HepG2 (cell line): ENCODE data around the gene SAMD4B. TPM values are rescaled to one million over a fixed set of nuclear protein-coding genes. Genes with fewer than 3 reads are reported as not detected.
A peak's percentile ranks its signal among the peaks of the same experiment; 100 is the strongest.

ENCODE experiments used
- BHLHE40 ChIP-seq: IDR thresholded peaks from 2 replicates; pipeline ENCODE4 v1.6.1; 2011; ENCODE audit warnings: low read length, improper control_type of control experiment
- CC2D1A ChIP-seq: sonication (generic); formaldehyde crosslinking; IDR thresholded peaks from 2 replicates; pipeline ENCODE4 v1.8.1; 2023; ENCODE audit warnings: mild to moderate bottlenecking, missing genetic modification reagents
- CREM ChIP-seq, 2 experiments: sonication (generic) in 1 of 2; formaldehyde crosslinking in 1 of 2; IDR thresholded peaks; 2 replicates each; pipeline versions ENCODE4 v1.4.0 to v1.6.1; 2016 to 2020; ENCODE audit warnings: antibody characterized with exemption in 1 of 2, mild to moderate bottlenecking in 1 of 2, missing genetic modification reagents in 1 of 2
- FOSL2 ChIP-seq: sonication (generic); formaldehyde crosslinking; IDR thresholded peaks from 2 replicates; pipeline ENCODE4 v1.4.0; 2020; ENCODE audit warnings: missing genetic modification reagents
- FOXA1 ChIP-seq, 2 experiments: fragments of 450-650 bp in 1 of 2; sonication (generic) in 1 of 2; formaldehyde crosslinking in 1 of 2; IDR thresholded peaks; 2 replicates each; pipeline versions ENCODE4 v1.4.0 to v1.6.1; 2016 to 2020; ENCODE audit warnings: missing genetic modification reagents in 1 of 2
- FOXP1 ChIP-seq, 2 experiments: fragments of 450-650 bp in 1 of 2; IDR thresholded peaks; 2 replicates each; pipeline ENCODE4 v1.6.1; 2017 to 2018; ENCODE audit warnings: antibody characterized with exemption in 1 of 2
- PHF8 ChIP-seq: sonication (generic); formaldehyde crosslinking; IDR thresholded peaks from 2 replicates; pipeline ENCODE4 v1.5.0; 2020; ENCODE audit warnings: missing genetic modification reagents
- REXO4 ChIP-seq: sonication (generic); formaldehyde crosslinking; IDR thresholded peaks from 2 replicates; pipeline ENCODE4 v1.8.0; 2022; ENCODE audit warnings: missing genetic modification reagents, mild to moderate bottlenecking, borderline replicate concordance
- RXRA ChIP-seq: sonication (generic); formaldehyde crosslinking; IDR thresholded peaks from 2 replicates; pipeline ENCODE4 v1.5.1; 2020; ENCODE audit warnings: missing genetic modification reagents
- RXRB ChIP-seq: IDR thresholded peaks from 2 replicates; pipeline ENCODE4 v1.6.1; 2016; ENCODE audit warnings: borderline replicate concordance, missing genetic modification reagents, missing compliant biosample characterization
- TCF7 ChIP-seq: sonication (generic); IDR thresholded peaks from 2 replicates; pipeline ENCODE4 v1.6.1; 2016; ENCODE audit warnings: antibody characterized with exemption, low read depth
- ZFX ChIP-seq: sonication (generic); formaldehyde crosslinking; IDR thresholded peaks from 2 replicates; pipeline ENCODE4 v1.4.0; 2020; ENCODE audit warnings: mild to moderate bottlenecking, low read depth, missing genetic modification reagents, moderate library complexity
- ZNF333 ChIP-seq: sonication (generic); formaldehyde crosslinking; IDR thresholded peaks from 2 replicates; pipeline ENCODE4 v1.4.0; 2020; ENCODE audit warnings: mild to moderate bottlenecking, missing genetic modification reagents, borderline replicate concordance
- ZNF558 ChIP-seq: sonication (generic); formaldehyde crosslinking; IDR thresholded peaks from 2 replicates; pipeline ENCODE4 v1.9.0; 2022; ENCODE audit warnings: mild to moderate bottlenecking, missing genetic modification reagents, borderline replicate concordance
- ZNF776 ChIP-seq: sonication (generic); formaldehyde crosslinking; IDR thresholded peaks from 2 replicates; pipeline ENCODE4 v1.4.0; 2020; ENCODE audit warnings: mild to moderate bottlenecking, missing genetic modification reagents
- ZUFSP ChIP-seq: sonication (generic); formaldehyde crosslinking; IDR thresholded peaks from 2 replicates; pipeline ENCODE4 v1.9.0; 2021; ENCODE audit warnings: missing genetic modification reagents, mild to moderate bottlenecking, borderline replicate concordance
- polyA plus RNA-seq, 8 experiments: library from polyadenylated mRNA; depleted of rRNA in 3 of 8; stranded (reverse) in 7 of 8; unstranded in 1 of 8; fragments of >200 nt; fragmentation: Illumina TruSeq in 4 of 8; extraction: Trizol in 4 of 8; gene quantifications; 2 replicates each; pipeline versions ENCODE4 v1.2.1 to v1.2.3, GENCODE V29; 2011 to 2016; ENCODE audit warnings: low read depth in 4 of 8, missing spikeins in 1 of 8, mixed read lengths in 1 of 8; ENCODE audit not compliant: insufficient read depth in 1 of 8
- total RNA-seq, 5 experiments: library from RNA; depleted of rRNA; stranded (reverse); fragments of >200 nt; fragmentation: Illumina TruSeq; extraction: Trizol; gene quantifications; 2 replicates each; pipeline ENCODE4 v1.2.3, GENCODE V29; 2016; ENCODE audit warnings: low read depth in 1 of 5
- TF ChIP-seq, protein P1 (sequence below): sonication (generic); formaldehyde crosslinking; conservative IDR thresholded peaks from 2 replicates; pipeline ENCODE4 v1.4.0; 2020; ENCODE audit warnings: mild to moderate bottlenecking, missing genetic modification reagents, moderate library complexity
- TF ChIP-seq, protein P2 (sequence below): sonication (generic); formaldehyde crosslinking; IDR thresholded peaks from 2 replicates; pipeline ENCODE4 v1.4.0; 2020; ENCODE audit warnings: low read depth, missing genetic modification reagents

Gene SAMD4B
- total and polyA plus RNA-seq, 2 of the 13 experiments (the other 11 are each of a cell fraction or from before 2014, with no cell fraction given) = 26.0 to 31.8 TPM

DNA sequence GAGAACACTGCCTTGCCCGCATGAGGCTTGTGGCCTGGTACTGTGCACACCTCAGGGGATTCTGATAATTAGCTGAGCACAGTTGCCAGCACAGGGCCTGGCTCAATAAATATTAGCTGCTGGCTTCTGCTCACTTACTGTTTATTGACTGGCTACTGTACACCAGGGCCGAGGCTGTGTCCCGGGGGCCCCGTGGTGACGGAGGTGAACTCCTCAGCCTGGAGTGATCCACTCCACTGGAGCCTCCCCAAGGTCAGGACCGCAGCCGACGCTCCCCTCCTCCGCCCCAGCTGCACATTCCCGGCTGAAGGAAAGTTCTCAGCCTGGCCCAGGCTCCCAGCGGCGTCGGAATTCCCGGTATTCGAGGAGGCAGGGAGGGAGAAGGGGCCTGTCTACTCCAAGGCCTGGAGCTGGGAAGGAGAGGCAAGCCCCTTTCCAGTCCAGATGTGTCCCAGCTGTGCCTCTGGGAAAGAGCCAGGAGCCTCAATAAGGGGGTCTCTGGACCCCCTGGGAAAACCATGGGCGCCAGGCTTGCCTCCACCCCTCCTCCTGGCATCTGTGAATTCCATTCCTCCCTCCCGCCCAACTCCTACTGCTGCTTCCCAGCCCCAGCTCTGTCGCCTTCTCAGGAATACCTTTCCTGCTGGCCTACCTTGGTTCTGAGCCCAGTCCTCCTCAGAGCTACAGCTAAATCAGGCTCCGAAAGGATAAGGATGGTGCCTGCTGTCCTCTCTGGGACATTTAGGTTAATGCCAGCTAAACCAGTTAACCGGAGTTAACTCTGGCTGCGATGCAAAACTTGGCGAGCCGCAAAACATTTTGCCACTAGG lies 86.3 kb downstream of the SAMD4B start (continued):
- no peak for TF ChIP-seq ZNF776
- TF ChIP-seq FOSL2 (CRISPR knock-in tag) = peak; percentile 17; the same call in 1 of the 2 replicates
- no peak; the same call in none of the 2 replicates for TF ChIP-seq RXRB (CRISPR knock-in tag)
- TF ChIP-seq TCF7 = no peak
- TF ChIP-seq ZFX = peak; percentile 60; the same call in 1 of the 2 replicates
- TF ChIP-seq ZNF558 (CRISPR knock-in tag) = no peak
- TF ChIP-seq, protein P1, sequence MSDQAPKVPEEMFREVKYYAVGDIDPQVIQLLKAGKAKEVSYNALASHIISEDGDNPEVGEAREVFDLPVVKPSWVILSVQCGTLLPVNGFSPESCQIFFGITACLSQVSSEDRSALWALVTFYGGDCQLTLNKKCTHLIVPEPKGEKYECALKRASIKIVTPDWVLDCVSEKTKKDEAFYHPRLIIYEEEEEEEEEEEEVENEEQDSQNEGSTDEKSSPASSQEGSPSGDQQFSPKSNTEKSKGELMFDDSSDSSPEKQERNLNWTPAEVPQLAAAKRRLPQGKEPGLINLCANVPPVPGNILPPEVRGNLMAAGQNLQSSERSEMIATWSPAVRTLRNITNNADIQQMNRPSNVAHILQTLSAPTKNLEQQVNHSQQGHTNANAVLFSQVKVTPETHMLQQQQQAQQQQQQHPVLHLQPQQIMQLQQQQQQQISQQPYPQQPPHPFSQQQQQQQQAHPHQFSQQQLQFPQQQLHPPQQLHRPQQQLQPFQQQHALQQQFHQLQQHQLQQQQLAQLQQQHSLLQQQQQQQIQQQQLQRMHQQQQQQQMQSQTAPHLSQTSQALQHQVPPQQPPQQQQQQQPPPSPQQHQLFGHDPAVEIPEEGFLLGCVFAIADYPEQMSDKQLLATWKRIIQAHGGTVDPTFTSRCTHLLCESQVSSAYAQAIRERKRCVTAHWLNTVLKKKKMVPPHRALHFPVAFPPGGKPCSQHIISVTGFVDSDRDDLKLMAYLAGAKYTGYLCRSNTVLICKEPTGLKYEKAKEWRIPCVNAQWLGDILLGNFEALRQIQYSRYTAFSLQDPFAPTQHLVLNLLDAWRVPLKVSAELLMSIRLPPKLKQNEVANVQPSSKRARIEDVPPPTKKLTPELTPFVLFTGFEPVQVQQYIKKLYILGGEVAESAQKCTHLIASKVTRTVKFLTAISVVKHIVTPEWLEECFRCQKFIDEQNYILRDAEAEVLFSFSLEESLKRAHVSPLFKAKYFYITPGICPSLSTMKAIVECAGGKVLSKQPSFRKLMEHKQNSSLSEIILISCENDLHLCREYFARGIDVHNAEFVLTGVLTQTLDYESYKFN (CRISPR knock-in tag) = peak; percentile 61; the same call in 1 of the 2 replicates
- TF ChIP-seq PHF8 (CRISPR knock-in tag) = peak; percentile 54; the same call in 1 of the 2 replicates
- no peak for TF ChIP-seq REXO4
- no peak for TF ChIP-seq FOXA1 (IDR thresholded peaks at IDR 0.05)
- TF ChIP-seq FOXA1 (CRISPR knock-in tag; IDR thresholded peaks at IDR 0.05) = peak; percentile 63
- TF ChIP-seq, protein P2, sequence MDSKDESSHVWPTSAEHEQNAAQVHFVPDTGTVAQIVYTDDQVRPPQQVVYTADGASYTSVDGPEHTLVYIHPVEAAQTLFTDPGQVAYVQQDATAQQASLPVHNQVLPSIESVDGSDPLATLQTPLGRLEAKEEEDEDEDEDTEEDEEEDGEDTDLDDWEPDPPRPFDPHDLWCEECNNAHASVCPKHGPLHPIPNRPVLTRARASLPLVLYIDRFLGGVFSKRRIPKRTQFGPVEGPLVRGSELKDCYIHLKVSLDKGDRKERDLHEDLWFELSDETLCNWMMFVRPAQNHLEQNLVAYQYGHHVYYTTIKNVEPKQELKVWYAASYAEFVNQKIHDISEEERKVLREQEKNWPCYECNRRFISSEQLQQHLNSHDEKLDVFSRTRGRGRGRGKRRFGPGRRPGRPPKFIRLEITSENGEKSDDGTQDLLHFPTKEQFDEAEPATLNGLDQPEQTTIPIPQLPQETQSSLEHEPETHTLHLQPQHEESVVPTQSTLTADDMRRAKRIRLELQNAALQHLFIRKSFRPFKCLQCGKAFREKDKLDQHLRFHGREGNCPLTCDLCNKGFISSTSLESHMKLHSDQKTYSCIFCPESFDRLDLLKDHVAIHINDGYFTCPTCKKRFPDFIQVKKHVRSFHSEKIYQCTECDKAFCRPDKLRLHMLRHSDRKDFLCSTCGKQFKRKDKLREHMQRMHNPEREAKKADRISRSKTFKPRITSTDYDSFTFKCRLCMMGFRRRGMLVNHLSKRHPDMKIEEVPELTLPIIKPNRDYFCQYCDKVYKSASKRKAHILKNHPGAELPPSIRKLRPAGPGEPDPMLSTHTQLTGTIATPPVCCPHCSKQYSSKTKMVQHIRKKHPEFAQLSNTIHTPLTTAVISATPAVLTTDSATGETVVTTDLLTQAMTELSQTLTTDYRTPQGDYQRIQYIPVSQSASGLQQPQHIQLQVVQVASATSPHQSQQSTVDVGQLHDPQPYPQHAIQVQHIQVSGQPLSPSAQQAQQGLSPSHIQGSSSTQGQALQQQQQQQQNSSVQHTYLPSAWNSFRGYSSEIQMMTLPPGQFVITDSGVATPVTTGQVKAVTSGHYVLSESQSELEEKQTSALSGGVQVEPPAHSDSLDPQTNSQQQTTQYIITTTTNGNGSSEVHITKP (CRISPR knock-in tag) = peak; percentile 77; the same call in 1 of the 2 replicates
- TF ChIP-seq BHLHE40 = no peak
- no peak for TF ChIP-seq CC2D1A (CRISPR knock-in tag)
- TF ChIP-seq FOXP1 (IDR thresholded peaks at IDR 0.05) = no peak
- TF ChIP-seq FOXP1 (CRISPR knock-in tag; IDR thresholded peaks at IDR 0.05) = 0 out of 2 replicates have a peak, but pooled peaks have one; percentile 7
- TF ChIP-seq RXRA = peak; percentile 38; the same call in 1 of the 2 replicates
- no peak for TF ChIP-seq ZNF333 (CRISPR knock-in tag)
- peak; percentile 37; the same call in 1 of the 2 replicates for TF ChIP-seq CREM (IDR thresholded peaks at IDR 0.05)
- no peak for TF ChIP-seq CREM (CRISPR knock-in tag; IDR thresholded peaks at IDR 0.05)
- TF ChIP-seq ZUFSP (CRISPR knock-in tag) = no peak
